GM11168 (cell line): ENCODE data around the gene VAMP7.
"Not testable (repeated sequence)": the region's sequence is repeated elsewhere in the genome, so short reads cannot be mapped to it uniquely, and the experiment has no call there.

ENCODE experiments used
- in situ Hi-C: fragments of 300-500 bp; cut with MboI; formaldehyde crosslinking; loops from one replicate; pipeline ENCODE4 v1.12.0; 2022; ENCODE audit warnings: low sequenced_read_pairs; ENCODE audit not compliant: unreplicated experiment

Gene VAMP7

DNA sequence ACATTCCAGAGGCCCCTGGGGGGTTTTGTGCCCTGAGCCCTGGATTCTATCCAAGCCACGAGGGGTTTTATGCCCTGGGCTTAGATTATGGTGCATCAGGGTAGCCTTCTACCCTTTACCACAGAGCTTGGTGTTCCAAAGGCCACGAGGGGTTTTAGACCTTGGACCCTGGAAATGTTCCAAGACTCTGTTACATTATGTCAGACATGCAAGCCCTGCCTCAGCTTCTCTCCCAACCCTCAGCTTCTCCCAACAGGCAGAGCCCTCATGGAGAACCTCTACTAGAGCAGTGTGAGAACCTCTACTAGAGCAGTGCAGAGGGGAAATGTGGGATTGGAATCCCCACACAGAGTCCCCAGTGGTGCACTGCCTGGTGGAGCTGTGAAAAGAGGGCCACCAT, 105.8 kb downstream of the VAMP7 start:
- in situ Hi-C loops: not testable (repeated sequence)

DNA sequence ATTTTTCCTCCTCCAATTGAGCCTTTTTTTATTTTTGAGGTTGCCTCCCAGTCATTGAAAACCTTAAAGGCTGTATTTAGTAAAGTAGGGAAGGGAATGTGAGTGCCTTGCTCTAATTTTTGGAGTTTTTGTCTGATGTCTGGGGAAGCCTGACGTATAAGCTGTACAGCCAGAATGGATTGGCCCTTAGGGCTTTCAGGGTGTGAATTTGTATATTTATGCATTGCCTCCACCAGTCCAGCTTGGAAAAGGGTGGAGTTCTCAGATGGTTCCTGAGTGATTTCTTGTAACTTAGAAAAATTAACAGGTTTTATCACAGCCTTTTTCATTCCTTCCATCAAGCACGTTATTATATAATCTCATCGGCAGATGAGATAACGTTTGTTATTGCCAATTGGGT, 107.7 kb downstream of the VAMP7 start:
- in situ Hi-C loops: no loop called here
